IPS-18c (cell line): Measurements from ENCODE around the gene CEBPA.

Source experiments
- H3K4me3 ChIP-seq: 2 replicates; pipeline ENCODE4 v1.7.0; 2013; ENCODE audit warnings: low read depth, mild to moderate bottlenecking, low read length, moderate library complexity; ENCODE audit not compliant: insufficient read depth
- H3K9me3 ChIP-seq: one replicate; pipeline ENCODE4 v1.6.1; 2013; ENCODE audit warnings: mild to moderate bottlenecking, low read length, moderate library complexity; ENCODE audit not compliant: control insufficient read depth, insufficient read depth

The CEBPA gene

GRCh38 chr19:33302175-33302973 lies at the start of gene CEBPA:
TSS of gene CEBPA (minus strand) at chr19:33302534. CDS start at chr19:33302414, 120 bp downstream.
- Histone ChIP-seq H3K9me3 (no peaks in the 10 kb centered on the region), H3K4me3 (peak within 1 kb of the TSS; percentile 77)

- Histone ChIP-seq H3K4me3 (no peak overlapping the region), H3K9me3 (no peaks in the 10 kb centered on the region)
These were observed 48.4 kb upstream of the CEBPA start for GRCh38 chr19:33350538-33351309.

GRCh38 chr19:33349319-33350289 lies 47.3 kb upstream of the CEBPA start:
- H3K9me3 ChIP-seq, result no peaks in the 10 kb centered on the region
- no peak overlapping the region for H3K4me3 ChIP-seq

GRCh38 chr19:33348301-33349010 lies 46.1 kb upstream of the CEBPA start:
- Histone ChIP-seq H3K9me3 (no peaks in the 10 kb centered on the region), H3K4me3 (no peak overlapping the region)

- H3K4me3 ChIP-seq, result no peak overlapping the region
- no peaks in the 10 kb centered on the region for H3K9me3 ChIP-seq
These were observed 45.0 kb upstream of the CEBPA start for GRCh38 chr19:33347300-33347699.

GRCh38 chr19:33346665-33347064 lies 44.3 kb upstream of the CEBPA start:
- Histone ChIP-seq H3K4me3 (no peak overlapping the region), H3K9me3 (no peaks in the 10 kb centered on the region)

DNA sequence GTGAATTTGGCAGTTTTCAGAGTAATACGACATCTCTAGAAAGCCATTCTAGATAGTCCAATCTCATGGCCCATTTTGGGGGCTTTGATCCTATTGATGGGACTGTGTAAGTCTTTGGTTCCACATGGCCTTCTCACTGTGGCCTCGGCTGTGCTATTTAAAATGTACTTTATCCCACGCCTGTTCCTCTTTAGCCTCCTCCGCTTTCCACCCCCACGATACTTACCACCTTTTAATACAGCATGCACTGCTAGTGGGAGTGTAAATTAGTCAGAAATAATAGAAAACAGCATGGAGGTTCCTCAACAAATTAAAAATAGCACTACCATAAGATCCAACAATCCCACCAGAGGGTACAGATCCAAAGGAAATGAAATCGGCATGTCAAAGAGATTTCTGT lies 42.8 kb upstream of the CEBPA start:
- Histone ChIP-seq H3K9me3 (no peaks in the 10 kb centered on the region), H3K4me3 (no peak overlapping the region)

DNA sequence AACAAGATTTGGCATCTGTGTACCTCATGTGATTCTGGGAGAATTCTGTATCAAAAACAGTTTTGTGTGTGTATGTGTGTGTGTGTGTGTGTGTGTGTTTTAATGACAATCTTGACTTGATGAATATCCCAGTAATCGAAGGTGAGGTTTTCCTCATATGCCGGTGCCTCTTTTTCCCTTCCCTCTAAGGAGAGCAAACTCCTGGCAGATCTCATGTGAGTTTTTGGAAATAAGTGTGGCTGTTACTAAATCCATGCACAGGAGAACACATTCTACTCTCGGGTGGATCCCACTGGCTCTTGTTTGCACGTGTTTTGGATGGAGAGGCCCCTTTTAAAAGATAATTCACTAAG lies 42.2 kb upstream of the CEBPA start:
- Histone ChIP-seq H3K4me3 (no peak overlapping the region), H3K9me3 (no peaks in the 10 kb centered on the region)

GRCh38 chr19:33343859-33344572 lies 41.7 kb upstream of the CEBPA start:
- Histone ChIP-seq H3K9me3 (no peaks in the 10 kb centered on the region), H3K4me3 (no peak overlapping the region)

- no peak overlapping the region for H3K4me3 ChIP-seq
- no peaks in the 10 kb centered on the region for H3K9me3 ChIP-seq
These were observed 41.0 kb upstream of the CEBPA start for GRCh38 chr19:33343301-33343700.

GRCh38 chr19:33340991-33341390 lies 38.7 kb upstream of the CEBPA start:
- H3K4me3 ChIP-seq, result no peak overlapping the region
- no peaks in the 10 kb centered on the region for H3K9me3 ChIP-seq

DNA sequence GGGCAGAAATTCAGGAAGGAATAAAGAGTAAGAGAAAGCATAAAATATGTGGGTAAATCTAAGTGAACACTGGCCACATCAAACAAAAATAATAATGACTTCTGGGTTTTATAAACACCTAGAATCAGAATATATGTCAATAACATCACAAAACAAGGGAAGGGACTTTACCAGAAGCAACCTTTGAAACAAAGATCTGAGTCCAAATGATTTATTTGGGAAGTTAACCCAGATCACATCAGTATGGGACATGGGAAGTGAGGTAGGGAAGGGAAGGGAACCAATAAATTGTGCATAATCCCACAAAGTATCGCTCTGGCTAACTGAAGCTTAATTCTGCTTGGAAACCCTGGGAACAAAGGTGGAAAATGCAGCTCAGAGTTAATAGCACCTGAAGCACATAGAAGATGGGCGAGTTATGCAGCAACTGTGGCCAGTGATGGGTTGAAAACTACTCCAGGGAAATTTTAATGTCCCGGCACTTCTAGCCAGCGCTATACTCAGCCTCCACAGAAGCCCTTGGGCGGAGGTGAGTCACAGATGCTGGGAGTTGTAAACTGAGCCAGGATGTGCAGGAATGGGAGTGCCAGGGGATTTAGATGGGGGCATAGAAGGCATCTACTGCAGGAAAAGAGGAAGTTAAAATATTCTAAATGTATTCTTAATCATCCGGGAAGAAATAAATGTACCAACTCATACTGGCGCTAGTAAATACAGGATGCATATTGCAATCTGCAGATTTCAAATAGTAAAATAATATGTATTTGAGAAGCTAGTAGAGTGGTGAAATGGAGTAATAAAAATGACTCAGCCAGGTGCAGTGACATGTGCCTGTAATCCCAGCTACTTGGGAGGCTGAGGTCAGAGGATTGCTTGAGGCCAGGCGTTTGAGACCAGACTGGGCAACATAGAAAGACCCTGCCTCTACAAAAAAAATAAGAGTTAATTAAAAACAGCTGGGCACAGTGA lies 37.0 kb upstream of the CEBPA start:
- Histone ChIP-seq H3K4me3 (no peak overlapping the region), H3K9me3 (no peaks in the 10 kb centered on the region)

GRCh38 chr19:33335446-33335845 lies 33.1 kb upstream of the CEBPA start:
- H3K4me3 ChIP-seq, result no peak overlapping the region
- H3K9me3 ChIP-seq, result no peaks in the 10 kb centered on the region

GRCh38 chr19:33334271-33334670 lies 31.9 kb upstream of the CEBPA start:
- Histone ChIP-seq H3K4me3 (no peak overlapping the region), H3K9me3 (no peaks in the 10 kb centered on the region)

- H3K4me3 ChIP-seq, result no peak overlapping the region
- no peaks in the 10 kb centered on the region for H3K9me3 ChIP-seq
These were observed 31.3 kb upstream of the CEBPA start for GRCh38 chr19:33333642-33334041.
